GM12878 (cell line): ENCODE results near the gene FAM177B. TPM values are rescaled to one million over a fixed set of nuclear protein-coding genes. Genes with fewer than 3 reads are reported as not detected.

Experiments
- ATAC-seq: fragments of 200-7000 bp; cut with Tn5 transposase; 3 replicates; pipeline ENCODE4 v1.9.1; 2020; ENCODE audit warnings: mild to moderate bottlenecking, moderate library complexity
- BruUV-seq: library from RNA; stranded (reverse); fragments of 400-500 nt; replicated peaks from 2 replicates; lab custom pipeline; 2021; lab: Mats Ljungman, UMichigan
- CTCF ChIA-PET: fragments of 300-600 bp; sonication (Branson Sonifier 250); formaldehyde crosslinking; extraction: SDS; loops from one replicate; lab custom pipeline; 2021; ENCODE audit warnings: inconsistent platforms; lab: Yijun Ruan, JAX
- POLR2A ChIA-PET: fragments of 350-600 bp; formaldehyde crosslinking; extraction: SDS; loops from one replicate; lab custom pipeline; 2021; ENCODE audit warnings: inconsistent platforms; lab: Charles Lee
- RAD21 ChIA-PET: fragments of 300-600 bp; sonication (Branson Sonifier 250); formaldehyde crosslinking; loops from one replicate; lab custom pipeline; 2023; ENCODE audit warnings: antibody characterized with exemption; ENCODE audit not compliant: unreplicated experiment; lab: Charles Lee
- SMC1A ChIA-PET: fragments of 300-600 bp; sonication (Branson Sonifier 250); formaldehyde crosslinking; loops from one replicate; lab custom pipeline; 2023; ENCODE audit not compliant: unreplicated experiment, uncharacterized antibody; lab: Charles Lee
- DNase-seq: peaks from one replicate; pipeline ENCODE4 v3.0.0-alpha.2; 2011; ENCODE audit warnings: low read depth, low spot score
- FAIRE-seq: peaks from 3 replicates; lab custom pipeline; 2011; peaks lifted over from hg19 to GRCh38; lab: Jason Lieb, UNC
- H2AFZ ChIP-seq: 2 replicates; pipeline ENCODE4 v1.6.0; 2011; ENCODE audit warnings: low read depth, low read length, control low read depth; ENCODE audit not compliant: control insufficient read depth
- H3K27ac ChIP-seq: 2 replicates; pipeline ENCODE4 v1.5.1; 2011; ENCODE audit warnings: control low read depth; ENCODE audit not compliant: control insufficient read depth, insufficient read depth
- H3K27me3 ChIP-seq, 2 experiments: replicated peaks in 1 of 2; 2 replicates each; pipeline versions ENCODE4 v1.6.0 to v1.6.1; 2011; ENCODE audit warnings: low read length in 1 of 2; ENCODE audit not compliant: control insufficient read depth in 2 of 2, insufficient read depth in 2 of 2
- H3K36me3 ChIP-seq, 2 experiments: 2 replicates each; pipeline ENCODE4 v1.5.1; 2011; ENCODE audit warnings: low read length in 1 of 2; ENCODE audit not compliant: control insufficient read depth in 2 of 2, insufficient read depth in 2 of 2
- H3K4me1 ChIP-seq: 2 replicates; pipeline ENCODE4 v1.6.1; 2011; ENCODE audit warnings: mild to moderate bottlenecking, low read length, moderate library complexity, mixed read lengths; ENCODE audit not compliant: control insufficient read depth, insufficient read depth
- H3K4me2 ChIP-seq: 2 replicates; pipeline ENCODE4 v1.6.0; 2011; ENCODE audit warnings: control low read depth; ENCODE audit not compliant: control insufficient read depth, insufficient read depth
- H3K4me3 ChIP-seq: fragments of 200-600 bp; sonication (generic); 2 replicates; pipeline ENCODE4 v1.5.1; 2016
- H3K79me2 ChIP-seq: 2 replicates; pipeline ENCODE4 v1.6.0; 2011; ENCODE audit warnings: low read length; ENCODE audit not compliant: control insufficient read depth, insufficient read depth
- H3K9ac ChIP-seq: 2 replicates; pipeline ENCODE4 v1.8.0; 2011; ENCODE audit warnings: low read length, control low read depth, mixed read lengths; ENCODE audit not compliant: control insufficient read depth, insufficient read depth
- H3K9me3 ChIP-seq: replicated peaks from 3 replicates; pipeline ENCODE4 v1.5.1; 2011; ENCODE audit warnings: mild to moderate bottlenecking, low read length; ENCODE audit not compliant: control insufficient read depth, insufficient read depth
- H4K20me1 ChIP-seq: 2 replicates; pipeline ENCODE4 v1.6.0; 2011; ENCODE audit not compliant: control insufficient read depth, insufficient read depth
- CTCF ChIP-seq, 3 experiments: IDR thresholded peaks in 2 of 3; conservative IDR thresholded peaks in 1 of 3; 2 replicates each; pipeline ENCODE4 v1.5.1; 2011; ENCODE audit warnings: low read depth in 3 of 3, low read length in 3 of 3, mild to moderate bottlenecking in 3 of 3, control low read depth in 2 of 3, moderate library complexity in 2 of 3, inconsistent platforms in 1 of 3, mixed read lengths in 1 of 3; ENCODE audit not compliant: control insufficient read depth in 2 of 3, insufficient read depth in 1 of 3; ENCODE audit errors: extremely low read depth in 1 of 3
- DPF2 ChIP-seq: fragments of 450-650 bp; IDR thresholded peaks from 2 replicates; pipeline ENCODE4 v1.6.1; 2017; ENCODE audit warnings: mild to moderate bottlenecking
- NBN ChIP-seq: fragments of 450-650 bp; IDR thresholded peaks from 2 replicates; pipeline ENCODE4 v1.6.1; 2016
- ZNF207 ChIP-seq: fragments of 450-650 bp; IDR thresholded peaks from 2 replicates; pipeline ENCODE4 v1.6.1; 2014; ENCODE audit warnings: antibody characterized with exemption, mild to moderate bottlenecking, borderline replicate concordance
- ZNF622 ChIP-seq: fragments of 450-650 bp; IDR thresholded peaks from 2 replicates; pipeline ENCODE4 v1.6.1; 2017; ENCODE audit warnings: mild to moderate bottlenecking, inconsistent platforms
- WGBS: methylation state at CpG from one replicate; pipeline ENCODE4 v1.1.6; 2016; ENCODE audit warnings: low lambda C conversion rate; ENCODE audit not compliant: insufficient replicate concordance, insufficient coverage; ENCODE audit errors: missing lambda C conversion rate; 5-methylcytosine and 5-hydroxymethylcytosine counted together
- in situ Hi-C: fragments of 300-500 bp; cut with MboI; formaldehyde crosslinking; loops from 9 replicates; pipeline ENCODE4 v1.14.3; 2018; ENCODE audit warnings: mixed read lengths
- intact Hi-C: fragments of 100-400 bp; cut with micrococcal nuclease; formaldehyde crosslinking; loops from one replicate; pipeline ENCODE4 v1.14.2; 2022; ENCODE audit not compliant: unreplicated experiment
- polyA plus RNA-seq, 11 experiments: library from polyadenylated mRNA; depleted of rRNA in 4 of 11; unstranded in 6 of 11; stranded (reverse) in 5 of 11; fragments of >200 nt; fragmentation: Nextera tagmentation in 4 of 11; fragmentation: Illumina TruSeq in 1 of 11; extraction: Ambion mirVana in 4 of 11; extraction: Trizol in 1 of 11; gene quantifications; 1 replicate in 1 of 11; 2 replicates in 10 of 11; pipeline versions ENCODE4 v1.2.1 to v1.2.3, GENCODE V29; 2011 to 2016; ENCODE audit warnings: inconsistent platforms in 2 of 11, missing spikeins in 2 of 11, low read depth in 1 of 11
- total RNA-seq, 4 experiments: library from RNA; depleted of rRNA in 3 of 4; stranded (reverse); fragments of >200 nt in 3 of 4; fragmentation: Illumina TruSeq in 1 of 4; extraction: Trizol in 1 of 4; gene quantifications; 2 replicates each; pipeline versions ENCODE4 v1.2.1 to v1.2.3, GENCODE V29; 2013 to 2021

Gene FAM177B
- total and polyA plus RNA-seq, 10 of the 15 experiments (the other 5 are each of a cell fraction or from before 2014, with no cell fraction given): 0.06 TPM; not detected in 9

- no peak for TF ChIP-seq ZNF207
- no peak for TF ChIP-seq DPF2
Measured at GRCh38 chr1:222792744-222793143, 55.7 kb downstream of the FAM177B start (continued).

GRCh38 chr1:222794656-222795474 is 57.9 kb downstream of the FAM177B start:
- BruUV-seq: no TSS peak
- Histone ChIP-seq H3K4me1 (no peaks in the 10 kb centered on the region), H3K9me3 (peaks cover 6% of the 10 kb centered on the region), H2AFZ (no peak overlapping the region), H3K4me2 (no peak overlapping the region), H3K9ac (no peak overlapping the region), H3K27ac (no peak overlapping the region), H3K4me3 (no peak overlapping the region), H3K36me3 (no peaks in the 10 kb centered on the region), H3K27me3 (no peaks in the 10 kb centered on the region; a peak in 1 of 4 replicates), H4K20me1 (no peaks in the 10 kb centered on the region), H3K79me2 (no peaks in the 10 kb centered on the region)
- POLR2A ChIA-PET: no interaction called here
- CTCF ChIA-PET: interaction anchor here (0.7 to 1.3 kb wide), 3 partner anchors 56 to 295 kb away, joined by 3 to 4 read pairs (median 3); no protein-coding TSS in a partner anchor
- no peak for FAIRE-seq
- ATAC-seq: no peak
- 29% methylated on average over 5 of the region's 6 CpGs for WGBS
- TF ChIP-seq ZNF622 (no peak), NBN (no peak), CTCF (IDR thresholded peaks at IDR 0.05 in 2 of 3, conservative IDR thresholded peaks at IDR 0.05 in 1 of 3; ENCODE audit: control insufficient read depth in 2 of 3, extremely low read depth in 1 of 3, insufficient read depth in 1 of 3, low read depth in 3 of 3, low read length in 3 of 3) (peak in 1 of 3 experiments; percentile 21; a peak in 1 of 6 replicates)
- intact Hi-C loops: loop anchor here (5.0 kb wide), 1 partner anchor 447 kb away; no protein-coding TSS in a partner anchor
- DNase-seq: no peak
- SMC1A ChIA-PET: interaction anchor here (0.6 to 1.7 kb wide), 2 partner anchors 16 to 286 kb away, joined by 3 to 4 read pairs; no protein-coding TSS in a partner anchor
- in situ Hi-C loops: no loop called here
- RAD21 ChIA-PET: interaction anchor here (0.9 kb wide), 1 partner anchor 21 kb away, joined by 3 read pairs; no protein-coding TSS in a partner anchor
